Suppressor macrophage treated with lipopolysaccharide for 1 hour (primary cell): ENCODE results near the gene PNPO.

Experiments
- DNase-seq, 3 donors: peaks; one replicate each; pipeline ENCODE4 v3.0.0-alpha.2; 2020 to 2022

The PNPO gene

GRCh38 chr17:47950448-47950847 is 9.1 kb downstream of the PNPO start:
- DNase-seq: no peak

- DNase-seq: peak; percentile 84 to 88 (median 84)
Observed at GRCh38 chr17:47952171-47953021, 11.0 kb downstream of the PNPO start.

DNA sequence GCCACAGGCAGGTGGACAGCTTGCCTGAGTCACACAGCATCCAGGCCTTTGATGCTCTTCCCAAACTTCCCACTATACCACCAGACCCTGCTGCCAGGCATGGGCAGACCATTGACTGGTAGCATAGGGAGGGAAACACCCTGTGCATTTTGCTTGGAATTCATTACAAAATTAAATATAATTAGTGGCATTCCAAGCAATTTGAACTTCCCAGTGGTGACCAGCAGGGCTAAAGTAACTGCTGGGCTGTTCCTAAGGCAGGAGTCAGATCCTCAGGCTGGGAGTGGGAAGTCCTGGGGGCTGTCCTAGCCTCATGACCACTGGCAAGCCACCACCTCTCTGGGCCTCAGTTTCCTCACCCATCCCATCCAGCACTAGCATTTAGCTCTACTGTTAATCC is 12.5 kb downstream of the PNPO start:
- DNase-seq: no peak

- no peak for DNase-seq
Observed at GRCh38 chr17:47955497-47956461, 14.4 kb downstream of the PNPO start.

GRCh38 chr17:47956791-47957590 is 15.6 kb downstream of the PNPO start:
- DNase-seq: no peak

GRCh38 chr17:47957591-47958490 is 16.5 kb downstream of the PNPO start, which contains the start of gene PRR15L:
TSS of gene PRR15L (minus strand) at chr17:47957883. CDS start at chr17:47953234, 4,649 bp downstream.
- no peak for DNase-seq

DNA sequence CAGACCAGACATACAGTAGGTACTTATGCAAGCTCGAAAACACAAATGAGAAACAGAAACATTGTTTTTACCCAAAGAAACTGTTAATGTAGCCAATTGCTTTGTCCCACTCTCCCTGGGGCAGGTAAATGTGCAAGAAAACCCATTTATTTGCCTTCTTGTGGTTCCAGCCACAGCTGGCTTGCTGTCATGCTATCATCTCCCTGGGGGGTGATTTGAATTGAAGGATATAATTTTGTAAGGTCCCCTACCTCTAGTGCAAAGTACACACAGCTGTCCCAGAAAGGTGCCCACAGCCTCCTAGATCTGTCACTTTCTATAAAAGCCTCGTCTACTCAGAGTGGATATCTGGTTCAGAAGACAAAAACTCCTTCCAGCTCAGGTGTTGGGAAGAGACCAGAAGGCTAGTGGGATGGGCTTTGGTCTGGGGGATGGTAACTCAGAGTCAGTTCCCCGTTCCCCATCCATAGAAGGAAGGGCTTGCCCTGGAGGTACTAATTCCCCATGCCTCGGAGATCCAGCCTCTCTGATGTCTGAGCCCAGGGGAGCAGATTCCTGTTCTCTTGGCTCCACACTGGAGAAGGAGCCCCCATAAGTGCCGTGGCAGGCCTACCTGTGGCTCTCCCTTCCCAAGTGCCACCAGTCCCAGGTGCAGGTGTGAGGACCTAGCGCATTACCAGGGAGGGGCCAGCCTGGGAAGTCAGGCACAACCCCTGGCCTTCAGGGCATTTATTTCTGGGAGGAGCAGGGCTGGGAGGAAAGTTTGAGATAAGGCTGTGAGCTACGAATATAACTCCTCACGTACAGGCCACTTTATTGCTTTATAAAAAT is 18.7 kb downstream of the PNPO start:
- no peak for DNase-seq

DNA sequence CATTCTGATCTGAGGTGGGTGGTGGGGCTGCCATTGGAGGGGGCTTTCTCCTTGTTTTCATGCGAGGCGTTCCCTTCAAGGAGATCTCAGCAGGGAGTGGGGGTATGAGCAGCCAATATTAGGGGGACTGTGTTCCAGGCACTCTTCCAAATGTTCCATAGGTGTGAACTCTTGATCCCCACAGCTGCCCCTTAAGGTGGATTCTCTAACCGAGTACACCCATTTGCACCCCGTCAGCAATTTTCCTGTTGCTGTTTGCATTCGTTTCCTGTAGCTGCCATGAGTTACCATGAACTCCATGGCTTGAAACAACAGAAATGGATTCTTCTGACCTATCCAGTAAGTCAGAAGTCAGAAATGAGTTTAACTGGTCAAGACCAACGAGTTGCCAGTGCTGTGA is 20.0 kb downstream of the PNPO start:
- DNase-seq: no peak

DNA sequence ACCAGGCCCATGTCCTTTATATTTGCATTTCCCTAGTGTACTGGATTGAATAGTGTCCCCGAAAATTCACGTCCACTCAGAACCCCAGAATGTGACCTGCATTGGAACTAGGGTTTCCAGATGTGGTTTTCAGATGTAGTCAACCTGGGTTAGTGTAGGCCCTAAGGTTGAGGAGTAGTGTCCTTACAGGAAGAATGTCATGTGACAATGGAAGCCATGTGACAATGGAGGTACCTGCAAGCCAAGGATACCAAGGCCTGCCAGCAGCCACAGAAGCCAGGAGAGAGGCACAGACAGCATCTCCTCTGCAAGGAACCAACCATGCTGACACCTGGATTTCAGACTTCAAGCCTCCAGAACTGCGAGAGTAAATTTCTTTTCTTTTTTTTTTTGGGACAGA is 21.5 kb downstream of the PNPO start:
- DNase-seq: no peak

- no peak for DNase-seq
Observed at GRCh38 chr17:47964856-47965255, 23.5 kb downstream of the PNPO start.

DNA sequence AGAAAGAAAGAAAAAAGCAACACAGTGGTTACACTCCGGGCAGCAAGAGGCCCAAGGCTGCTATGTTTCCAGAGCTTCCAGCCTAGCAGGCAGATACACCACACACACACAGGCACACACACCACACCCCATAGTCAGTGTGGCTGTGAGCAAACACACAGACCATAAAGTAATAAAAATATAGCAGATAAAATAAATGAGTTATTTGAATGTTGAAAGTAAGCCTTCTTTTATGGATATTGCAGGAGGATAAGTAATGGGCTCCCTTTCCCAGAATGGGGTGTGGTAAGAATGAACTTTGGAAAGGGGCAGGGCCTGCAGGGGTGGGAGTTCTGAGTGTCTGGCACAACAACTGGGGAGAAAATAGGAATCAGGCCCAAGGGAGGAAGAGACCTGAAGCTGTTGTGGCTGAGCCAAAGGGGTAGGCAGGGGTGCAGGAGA is 24.7 kb downstream of the PNPO start:
- no peak for DNase-seq

DNA sequence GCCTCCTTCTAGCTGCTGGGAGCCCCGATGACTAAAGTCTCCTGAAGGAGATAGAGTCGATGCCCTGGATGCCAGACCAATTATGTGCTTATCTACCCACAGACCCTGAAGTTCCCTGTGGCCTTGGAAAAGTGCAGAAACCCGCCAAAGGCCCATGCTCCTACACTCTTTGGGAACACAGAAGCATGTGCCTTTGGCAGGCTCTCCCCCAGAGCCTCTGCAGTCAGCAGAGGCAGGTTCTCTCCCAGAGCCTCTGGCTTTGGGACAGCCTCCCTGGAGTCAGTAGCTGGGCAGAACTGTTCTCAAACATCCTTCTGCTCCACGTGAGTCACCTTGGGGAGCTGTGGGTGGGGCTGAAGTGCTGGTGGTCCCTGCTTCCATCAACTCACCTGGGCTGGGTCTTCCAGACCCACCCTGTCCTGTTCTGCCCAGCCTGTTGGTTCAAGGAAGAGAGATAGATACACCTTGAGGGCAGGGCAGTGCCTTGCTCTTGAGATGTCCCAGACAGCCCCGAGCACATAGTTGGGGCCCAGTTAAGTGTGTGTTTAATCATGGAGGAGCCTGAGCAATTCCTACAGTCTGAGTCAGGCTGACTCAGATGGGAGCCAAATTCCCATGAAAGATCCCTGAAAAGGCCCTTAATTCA is 26.4 kb downstream of the PNPO start:
- DNase-seq: peak in 1 of 3 donors; percentile 14

DNA sequence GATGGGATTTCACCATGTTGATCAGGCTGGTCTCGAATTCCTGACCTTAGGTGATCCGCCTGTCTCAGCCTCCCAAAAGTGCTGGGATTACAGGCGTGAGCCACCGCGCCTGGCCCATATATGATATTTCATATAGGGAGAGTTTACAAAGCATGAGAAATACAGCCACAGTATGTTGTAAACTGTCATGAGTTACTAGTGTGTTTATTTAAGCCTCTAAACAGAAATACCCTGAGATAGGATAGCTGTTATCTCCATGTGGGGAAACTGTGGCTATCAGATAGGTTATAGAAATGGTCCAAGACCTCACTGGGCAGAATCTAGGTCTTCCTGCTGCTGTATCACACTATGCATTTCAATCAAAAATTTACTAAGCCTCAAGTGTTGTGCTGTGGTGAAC is 27.5 kb downstream of the PNPO start:
- DNase-seq: no peak

GRCh38 chr17:47969930-47970724 is 28.8 kb downstream of the PNPO start:
- DNase-seq: no peak

DNA sequence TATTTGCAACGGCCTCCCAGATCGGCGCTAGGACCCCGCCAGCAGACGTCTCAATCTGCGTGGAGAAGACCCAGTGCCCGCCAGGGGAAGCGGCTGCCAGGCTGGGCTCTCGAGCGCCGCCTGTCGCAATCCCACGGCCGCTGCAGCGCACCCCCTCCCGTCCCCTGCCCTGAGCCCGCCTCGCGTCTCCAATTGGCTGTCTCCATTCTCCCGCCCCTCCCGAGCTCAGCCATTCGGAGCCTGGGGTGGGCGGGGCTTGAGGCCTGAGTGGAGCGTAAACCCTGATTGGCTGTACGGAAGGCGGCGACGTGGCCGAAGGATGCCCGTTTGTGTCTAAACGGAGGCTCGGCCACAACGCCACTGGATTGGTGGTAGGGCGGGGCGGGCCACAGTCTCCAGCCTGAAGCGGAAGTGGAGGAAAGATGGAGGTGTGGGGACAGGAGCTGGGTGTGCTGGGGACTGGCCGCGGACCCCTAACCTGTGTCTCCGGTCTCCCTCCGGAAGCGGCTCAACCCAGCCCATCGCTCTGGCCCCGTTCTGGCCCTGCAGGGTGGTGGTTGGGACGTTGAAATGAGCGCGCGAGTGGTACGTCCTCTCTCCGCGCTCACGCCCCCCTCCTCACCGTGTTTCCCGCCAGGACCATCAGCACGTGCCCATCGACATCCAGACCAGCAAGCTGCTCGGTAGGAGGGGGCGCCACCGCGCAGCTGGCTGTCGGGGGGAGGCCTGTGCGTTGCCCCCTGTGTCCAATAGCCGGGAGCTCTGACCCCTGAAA is 29.5 kb downstream of the PNPO start, which contains the start of gene CDK5RAP3:
TSS of gene CDK5RAP3 (plus strand) at position 389 of the 775 bp plus-strand sequence. CDS start at position 423, 34 bp downstream.
- DNase-seq: peak; percentile 100

- no peak for DNase-seq
Observed at GRCh38 chr17:47973541-47973940, 32.2 kb downstream of the PNPO start.

- no peak for DNase-seq
Observed at GRCh38 chr17:47975189-47975822, 33.9 kb downstream of the PNPO start.

DNA sequence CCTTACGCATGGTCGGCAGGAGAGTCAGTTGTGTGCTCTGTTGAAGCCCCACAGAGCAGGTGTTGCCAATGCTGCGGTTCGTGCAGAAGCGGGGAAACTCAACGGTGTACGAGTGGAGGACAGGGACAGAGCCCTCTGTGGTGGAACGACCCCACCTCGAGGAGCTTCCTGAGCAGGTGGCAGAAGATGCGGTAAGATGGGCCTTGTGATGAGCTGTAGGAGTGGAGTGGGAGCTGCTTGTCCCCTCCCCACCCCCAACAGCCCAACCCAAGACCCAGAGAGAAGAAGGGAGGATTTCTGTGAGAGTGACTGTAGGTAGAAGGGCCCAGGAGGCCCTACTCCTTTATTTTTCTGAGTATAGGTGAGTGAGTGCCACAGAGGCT is 34.4 kb downstream of the PNPO start:
- DNase-seq: no peak
